H1 (cell line): ENCODE results near the gene SEMG2. TPM values are rescaled to one million over a fixed set of nuclear protein-coding genes. Genes with fewer than 3 reads are reported as not detected.

ENCODE experiments used
- CTCF ChIA-PET: fragments of 300-600 bp; sonication (Branson Sonifier 250); formaldehyde crosslinking; loops from one replicate; lab custom pipeline; 2021; ENCODE audit not compliant: partially characterized antibody; lab: Charles Lee
- POLR2A ChIA-PET: fragments of 300-600 bp; sonication (Branson Sonifier 250); formaldehyde crosslinking; loops from one replicate; lab custom pipeline; 2021; ENCODE audit warnings: inconsistent platforms; ENCODE audit not compliant: partially characterized antibody; lab: Charles Lee
- DNase-seq, 2 experiments: peaks; one replicate each; pipeline versions ENCODE4 v3.0.0 to v3.0.0-alpha.2; 2010 to 2022; ENCODE audit warnings: low spot score in 2 of 2, low read depth in 1 of 2, mixed read lengths in 1 of 2
- FAIRE-seq: peaks from 2 replicates; lab custom pipeline; 2011; peaks lifted over from hg19 to GRCh38; lab: Jason Lieb, UNC
- H2AFZ ChIP-seq: 2 replicates; pipeline ENCODE4 v1.8.1; 2012; ENCODE audit warnings: low read length, inconsistent platforms
- H2AK5ac ChIP-seq: 2 replicates; pipeline ENCODE4 v1.6.1; 2013; ENCODE audit warnings: low read depth, low read length
- H2BK120ac ChIP-seq: replicated peaks from 2 replicates; pipeline ENCODE3; 2013; ENCODE audit warnings: low read depth, low read length, inconsistent platforms
- H2BK12ac ChIP-seq: 2 replicates; pipeline ENCODE4 v1.6.1; 2013; ENCODE audit warnings: low read depth, low read length
- H2BK15ac ChIP-seq: 2 replicates; pipeline ENCODE4 v1.6.1; 2013; ENCODE audit warnings: low read length
- H2BK20ac ChIP-seq: 2 replicates; pipeline ENCODE4 v1.6.1; 2013; ENCODE audit warnings: low read length
- H2BK5ac ChIP-seq: 2 replicates; pipeline ENCODE4 v1.6.1; 2013; ENCODE audit warnings: low read depth, low read length
- H3K14ac ChIP-seq: 2 replicates; pipeline ENCODE4 v1.6.1; 2013; ENCODE audit warnings: inconsistent platforms; ENCODE audit not compliant: insufficient read length
- H3K18ac ChIP-seq: 2 replicates; pipeline ENCODE4 v1.6.1; 2013; ENCODE audit warnings: low read length; ENCODE audit errors: extremely low read depth
- H3K23ac ChIP-seq: 2 replicates; pipeline ENCODE4 v1.6.1; 2013; ENCODE audit warnings: inconsistent platforms; ENCODE audit not compliant: insufficient read length
- H3K23me2 ChIP-seq: 2 replicates; pipeline ENCODE4 v1.6.1; 2013; ENCODE audit warnings: low read depth, low read length
- H3K27ac ChIP-seq: 2 replicates; pipeline ENCODE4 v1.6.1; 2011; ENCODE audit warnings: low read depth, low read length, inconsistent platforms
- H3K27me3 ChIP-seq, 4 experiments: replicated peaks in 1 of 4; 1 replicate in 1 of 4; 2 replicates in 3 of 4; pipeline versions ENCODE4 v1.6.1 to v1.8.1; 2011 to 2013; ENCODE audit warnings: low read length in 3 of 4, mild to moderate bottlenecking in 3 of 4, inconsistent platforms in 2 of 4, mixed read lengths in 2 of 4, moderate library complexity in 1 of 4; ENCODE audit not compliant: control insufficient read depth in 3 of 4, insufficient read depth in 3 of 4; ENCODE audit errors: extremely low read depth in 1 of 4
- H3K36me3 ChIP-seq, 4 experiments: 2 replicates each; pipeline versions ENCODE4 v1.6.1 to v1.8.1; 2011 to 2013; ENCODE audit warnings: mild to moderate bottlenecking in 4 of 4, low read length in 3 of 4, moderate library complexity in 2 of 4, control low read depth in 1 of 4, inconsistent platforms in 1 of 4; ENCODE audit not compliant: insufficient read depth in 4 of 4, control insufficient read depth in 2 of 4
- H3K4ac ChIP-seq: replicated peaks from 2 replicates; pipeline ENCODE3; 2013; ENCODE audit warnings: low read length, low read depth, mixed read lengths, inconsistent platforms; ENCODE audit not compliant: insufficient read length
- H3K4me1 ChIP-seq, 4 experiments: replicated peaks in 1 of 4; 1 replicate in 1 of 4; 2 replicates in 3 of 4; pipeline versions ENCODE4 v1.6.1 to v1.8.1; 2011 to 2013; ENCODE audit warnings: low read length in 3 of 4, inconsistent platforms in 2 of 4, mixed read lengths in 1 of 4; ENCODE audit not compliant: insufficient read depth in 4 of 4, control insufficient read depth in 3 of 4
- H3K4me2 ChIP-seq, 2 experiments: 2 replicates each; pipeline versions ENCODE4 v1.6.1 to v1.8.1; 2011 to 2013; ENCODE audit warnings: low read depth in 2 of 2, low read length in 2 of 2, control low read depth in 1 of 2, inconsistent platforms in 1 of 2, mild to moderate bottlenecking in 1 of 2; ENCODE audit not compliant: insufficient read depth in 1 of 2
- H3K4me3 ChIP-seq, 4 experiments: fragments of 200-600, 300-600 bp in 1 of 4; sonication (generic), shearing (Covaris generic), sonication (Bioruptor Twin) in 1 of 4; 2 replicates each; pipeline versions ENCODE4 v1.5.1 to v1.8.1; 2011 to 2016; ENCODE audit warnings: low read length in 4 of 4, low read depth in 3 of 4, control low read depth in 2 of 4, inconsistent platforms in 2 of 4, mild to moderate bottlenecking in 2 of 4, mixed read lengths in 1 of 4, moderate library complexity in 1 of 4; ENCODE audit not compliant: insufficient read depth in 2 of 4; ENCODE audit errors: extremely low read depth in 1 of 4
- H3K56ac ChIP-seq: replicated peaks from 2 replicates; pipeline ENCODE3; 2013; ENCODE audit warnings: low read depth, mild to moderate bottlenecking, mixed read lengths, low read length, inconsistent platforms; ENCODE audit not compliant: insufficient read length
- H3K79me1 ChIP-seq: 2 replicates; pipeline ENCODE4 v1.6.1; 2013; ENCODE audit warnings: low read depth, low read length, control low read depth
- H3K79me2 ChIP-seq, 2 experiments: 2 replicates each; pipeline versions ENCODE4 v1.6.1 to v1.8.1; 2012 to 2013; ENCODE audit warnings: low read length in 2 of 2, mild to moderate bottlenecking in 2 of 2, inconsistent platforms in 1 of 2; ENCODE audit not compliant: insufficient read depth in 2 of 2, control insufficient read depth in 1 of 2
- H3K9ac ChIP-seq, 4 experiments: replicated peaks in 1 of 4; 1 replicate in 1 of 4; 2 replicates in 3 of 4; pipeline versions ENCODE4 v1.6.1 to v1.8.1; 2011 to 2013; ENCODE audit warnings: low read depth in 3 of 4, low read length in 3 of 4, control low read depth in 2 of 4, mild to moderate bottlenecking in 2 of 4, moderate library complexity in 2 of 4, inconsistent platforms in 1 of 4; ENCODE audit errors: extremely low read depth in 1 of 4
- H3K9me3 ChIP-seq, 2 experiments: 2 replicates each; pipeline versions ENCODE4 v1.6.1 to v1.8.1; 2012 to 2013; ENCODE audit warnings: mild to moderate bottlenecking in 2 of 2, moderate library complexity in 2 of 2, control low read depth in 1 of 2, inconsistent platforms in 1 of 2, low read depth in 1 of 2, low read length in 1 of 2, mixed read lengths in 1 of 2; ENCODE audit not compliant: insufficient read depth in 2 of 2
- H4K20me1 ChIP-seq, 2 experiments: replicated peaks in 1 of 2; 2 replicates each; pipeline versions ENCODE3 to v1.8.1; 2011 to 2013; ENCODE audit warnings: inconsistent platforms in 2 of 2, low read length in 2 of 2, mild to moderate bottlenecking in 1 of 2; ENCODE audit not compliant: insufficient read depth in 2 of 2, control insufficient read depth in 1 of 2
- H4K5ac ChIP-seq: 2 replicates; pipeline ENCODE4 v1.6.1; 2013; ENCODE audit warnings: low read length, low read depth, mixed read lengths, inconsistent platforms; ENCODE audit not compliant: insufficient read length
- H4K8ac ChIP-seq: 2 replicates; pipeline ENCODE4 v1.8.0; 2013; ENCODE audit warnings: mild to moderate bottlenecking, moderate library complexity, low read length, inconsistent platforms; ENCODE audit not compliant: insufficient read depth; ENCODE audit errors: extremely low read depth
- H4K91ac ChIP-seq: replicated peaks from 2 replicates; pipeline ENCODE3; 2013; ENCODE audit warnings: low read length, mixed read lengths, inconsistent platforms; ENCODE audit not compliant: insufficient read length
- ATF2 ChIP-seq: IDR thresholded peaks from 2 replicates; pipeline ENCODE4 v1.6.1; 2012; ENCODE audit warnings: low read length, inconsistent platforms
- CBX5 ChIP-seq: fragments of 300-800, 300-1000 bp; sonication (generic); IDR thresholded peaks from 2 replicates; pipeline ENCODE4 v1.7.1; 2016; ENCODE audit warnings: antibody characterized with exemption, low read length, low read depth
- EGR1 ChIP-seq: IDR thresholded peaks from 2 replicates; pipeline ENCODE4 v1.6.1; 2011; ENCODE audit warnings: low read depth, low read length, borderline replicate concordance
- EP300 ChIP-seq, 2 experiments: IDR thresholded peaks; 1 replicate in 1 of 2; 2 replicates in 1 of 2; pipeline ENCODE4 v1.6.1; 2011 to 2012; ENCODE audit warnings: low read depth in 2 of 2, low read length in 2 of 2, mild to moderate bottlenecking in 2 of 2, borderline replicate concordance in 1 of 2, inconsistent platforms in 1 of 2, moderate library complexity in 1 of 2
- EZH2 ChIP-seq: fragments of 200-600 bp; sonication (generic); IDR thresholded peaks from 2 replicates; pipeline ENCODE4 v1.7.1; 2012; ENCODE audit warnings: low read depth, mild to moderate bottlenecking, moderate library complexity, low read length, inconsistent platforms; ENCODE audit not compliant: severe bottlenecking
- KDM4A ChIP-seq: IDR thresholded peaks from one replicate; pipeline ENCODE4 v1.7.1; 2012; ENCODE audit warnings: low read depth, mild to moderate bottlenecking, moderate library complexity, low read length, inconsistent platforms; ENCODE audit not compliant: severe bottlenecking
- MAFK ChIP-seq: IDR thresholded peaks from 2 replicates; pipeline ENCODE4 v1.6.1; 2012; ENCODE audit warnings: low read depth, mild to moderate bottlenecking, improper control_type of control experiment, low read length
- PHF8 ChIP-seq: fragments of 200-600 bp; sonication (generic); conservative IDR thresholded peaks from 2 replicates; pipeline ENCODE4 v1.7.1; 2012; ENCODE audit warnings: low read depth, mild to moderate bottlenecking, inconsistent platforms, low read length, moderate library complexity
- WGBS, 2 experiments: shearing (Covaris generic) in 1 of 2; methylation state at CpG; one replicate each; pipeline versions ENCODE4 v1.1.6 to v1.1.7; 2013 to 2015; ENCODE audit warnings: low lambda C conversion rate in 2 of 2, mixed read lengths in 2 of 2, inconsistent platforms in 1 of 2, low coverage in 1 of 2, missing lambda C conversion rate in 1 of 2; ENCODE audit not compliant: insufficient replicate concordance in 2 of 2, insufficient coverage in 1 of 2, insufficient read length in 1 of 2; ENCODE audit errors: extremely low coverage in 1 of 2, missing lambda C conversion rate in 1 of 2; 5-methylcytosine and 5-hydroxymethylcytosine counted together
- polyA plus RNA-seq, 7 experiments: library from polyadenylated mRNA; depleted of rRNA in 3 of 7; stranded (reverse) in 5 of 7; unstranded in 2 of 7; fragments of >200 nt in 5 of 7; fragments of 200-250 nt in 2 of 7; gene quantifications; 1 replicate in 5 of 7; 2 replicates in 1 of 7; 4 replicates in 1 of 7; pipeline versions ENCODE4 v1.2.1 to v1.2.3, GENCODE V29; 2011 to 2013; ENCODE audit warnings: missing spikeins in 2 of 7, mixed read lengths in 2 of 7
- total RNA-seq: library from RNA; stranded (reverse); fragmentation: NEBNext Ultra II Directional; extraction: Animal tissue kit (Norgen Biotek cat#: 25700); gene quantifications from 2 replicates; pipeline ENCODE4 v1.2.1, GENCODE V29; 2021

The SEMG2 gene
- total and polyA plus RNA-seq, 2 of the 8 experiments (the other 6 are each of a cell fraction or from before 2014, with no cell fraction given), result not detected

- H3K79me1 ChIP-seq, result no peaks in the 10 kb centered on the region
- H3K27ac ChIP-seq, result no peak within 1 kb of the TSS
- WGBS, 2 experiments, result 79% methylated on average over 8 of the region's 8 CpGs; no CpG with 5 or more reads in 1 of the 2 experiments
- H3K9me3 ChIP-seq, result no peaks in the 10 kb centered on the region
- H3K4ac ChIP-seq, result no peak within 1 kb of the TSS
- H2BK20ac ChIP-seq, result no peak within 1 kb of the TSS
- H3K18ac ChIP-seq, result no peak within 1 kb of the TSS
- no peak within 1 kb of the TSS for H3K9ac ChIP-seq
- TF ChIP-seq ATF2 (no peak), KDM4A (no peak), EP300 (IDR thresholded peaks at IDR 0.05; ENCODE audit: borderline replicate concordance in 1 of 2, low read depth in 2 of 2, low read length in 2 of 2) (no peak), EGR1 (no peak), CBX5 (no peak), EZH2 (no peak), PHF8 (no peak), MAFK (no peak)
- DNase-seq (no peak), FAIRE-seq (no peak)
- H3K79me2 ChIP-seq, result no peaks in the 10 kb centered on the region
- no peak within 1 kb of the TSS for H2BK15ac ChIP-seq
- H4K5ac ChIP-seq, result no peak within 1 kb of the TSS
- no peak within 1 kb of the TSS for H3K4me3 ChIP-seq
- no peak within 1 kb of the TSS for H3K4me2 ChIP-seq
- H4K20me1 ChIP-seq, result no peaks in the 10 kb centered on the region
- ChIA-PET POLR2A (no interaction called here), CTCF (interaction anchor here (0.6 to 1.6 kb wide), 4 partner anchors 13 to 116 kb away, joined by 3 to 4 read pairs (median 3); no protein-coding TSS in a partner anchor)
- H4K91ac ChIP-seq, result no peak within 1 kb of the TSS
- H2BK120ac ChIP-seq, result no peak within 1 kb of the TSS
- no peak within 1 kb of the TSS for H2BK5ac ChIP-seq
- no peak within 1 kb of the TSS for H3K56ac ChIP-seq
- no peak within 1 kb of the TSS for H3K23ac ChIP-seq
- H3K14ac ChIP-seq, result no peak within 1 kb of the TSS
- H4K8ac ChIP-seq, result no peak within 1 kb of the TSS
- H2AK5ac ChIP-seq, result no peak within 1 kb of the TSS
- H3K27me3 ChIP-seq, result no peaks in the 10 kb centered on the region
- no peaks in the 10 kb centered on the region for H3K23me2 ChIP-seq
- H2AFZ ChIP-seq, result no peak within 1 kb of the TSS
- H3K36me3 ChIP-seq, result no peaks in the 10 kb centered on the region
- H2BK12ac ChIP-seq, result no peak within 1 kb of the TSS
- H3K4me1 ChIP-seq, result no peaks in the 10 kb centered on the region
These were observed 46.5 kb upstream of the SEMG2 start, which contains the start of gene PI3 for GRCh38 chr20:45174434-45175364. Gene PI3, plus strand, starts transcription at chr20:45174902. Its CDS starts 21 bp downstream, at chr20:45174923.
